HCT116 (cell line): Measurements from ENCODE around the gene AP1G1.

Experiments
- MAX ChIP-seq: IDR thresholded peaks from 2 replicates; pipeline ENCODE4 v1.6.1; 2012
- REST ChIP-seq: IDR thresholded peaks from 2 replicates; pipeline ENCODE4 v1.6.1; 2012; ENCODE audit warnings: low read depth

GRCh38 chr16:71724320-71724751 is 84.3 kb downstream of the AP1G1 start, which contains the start of gene PHLPP2:
- no peak for TF ChIP-seq REST
- TF ChIP-seq MAX = no peak
